ENCODE measurements around the gene RTCA. TPM values are rescaled to one million over a fixed set of nuclear protein-coding genes. Genes with fewer than 3 reads are reported as not detected.
"Not testable (repeated sequence)": the region's sequence is repeated elsewhere in the genome, so short reads cannot be mapped to it uniquely, and the experiment has no call there.

The RTCA gene
- total RNA-seq, 1 experiment from 2014 or later = 26.5 TPM

DNA sequence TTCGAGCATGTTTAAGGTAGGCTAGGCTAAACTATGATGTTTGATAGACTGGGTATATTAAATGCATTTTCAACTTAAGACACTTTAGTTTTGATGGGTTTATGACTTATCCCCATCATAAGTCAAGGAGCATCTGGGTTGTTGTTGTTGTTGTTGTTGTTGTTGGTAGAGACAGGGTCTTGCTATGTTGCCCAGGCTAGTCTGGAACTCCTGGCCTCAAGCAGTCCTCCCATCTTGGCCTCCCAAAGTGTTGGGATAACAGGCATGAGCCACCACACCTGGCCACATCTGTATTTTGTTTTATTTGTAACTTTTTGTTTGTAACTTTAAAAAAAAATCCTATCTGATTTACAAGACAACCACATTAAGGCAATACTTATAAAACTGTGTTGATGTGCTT is 33.9 kb upstream of the RTCA start (continued):
- TF ChIP-seq YY1 (IDR thresholded peaks at IDR 0.05; ENCODE audit: extremely low read depth, insufficient replicate concordance, low read depth, low read length) (no peak), ELF1 (IDR thresholded peaks at IDR 0.05; ENCODE audit: borderline replicate concordance, low read depth) (no peak), POLR2A (IDR thresholded peaks at IDR 0.05; ENCODE audit: borderline replicate concordance, extremely low read depth, insufficient read depth, insufficient read length) (no peak)

DNA sequence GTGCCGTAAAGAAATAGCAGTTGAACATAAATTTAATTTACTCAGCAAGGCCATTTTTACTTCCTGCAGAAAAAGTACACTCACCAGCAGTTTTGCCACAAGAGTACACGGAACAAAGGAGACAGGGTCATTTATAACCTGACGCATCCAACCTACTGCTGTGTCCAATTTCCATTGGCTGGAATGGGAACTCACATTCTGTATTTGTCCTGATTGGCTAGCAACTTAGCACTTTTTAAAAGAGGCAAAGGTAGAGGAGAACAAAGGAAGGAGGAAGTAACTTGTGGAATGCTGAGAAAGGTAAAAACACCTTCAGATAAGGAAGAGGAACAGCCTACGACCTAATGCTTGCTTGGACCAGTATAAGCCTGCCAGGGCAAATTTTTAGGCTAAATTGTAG is 32.5 kb upstream of the RTCA start:
- H3K9me2 ChIP-seq (ENCODE audit: insufficient read depth); BruUV-seq (replicated peaks); H2AFZ ChIP-seq (ENCODE audit: low read depth, low read length, poor library complexity, severe bottlenecking); POLR2A ChIA-PET; DNase-seq (ENCODE audit: low read depth, low spot score); H3K4me3 ChIP-seq (replicated peaks in 1 of 2; ENCODE audit: low read depth in 1 of 2, low read length in 2 of 2); H3K9ac ChIP-seq (ENCODE audit: low read length); ATAC-seq; H3K79me2 ChIP-seq (ENCODE audit: insufficient read depth, low read length); H3K4me2 ChIP-seq (ENCODE audit: low read length); RAD21 ChIA-PET (ENCODE audit: low non-redundant PET in 1 of 2, low total read pairs in 2 of 2, uncharacterized antibody in 2 of 2, unreplicated experiment in 2 of 2); H3K27me3 ChIP-seq (ENCODE audit: insufficient read depth, low read length); H4K20me1 ChIP-seq (ENCODE audit: insufficient read depth); CTCF ChIA-PET; H3K36me3 ChIP-seq (ENCODE audit: control insufficient read depth in 1 of 2, insufficient read depth in 2 of 2, low read length in 2 of 2); H3K4me1 ChIP-seq (ENCODE audit: control insufficient read depth in 1 of 2, insufficient read depth in 2 of 2, low read length in 2 of 2); intact Hi-C loops (cut with micrococcal nuclease); H3K9me3 ChIP-seq (ENCODE audit: control insufficient read depth in 1 of 2, insufficient read depth in 1 of 2, low read depth in 1 of 2, low read length in 2 of 2); H3K27ac ChIP-seq (ENCODE audit: low read depth, low read length): not testable (repeated sequence)

DNA sequence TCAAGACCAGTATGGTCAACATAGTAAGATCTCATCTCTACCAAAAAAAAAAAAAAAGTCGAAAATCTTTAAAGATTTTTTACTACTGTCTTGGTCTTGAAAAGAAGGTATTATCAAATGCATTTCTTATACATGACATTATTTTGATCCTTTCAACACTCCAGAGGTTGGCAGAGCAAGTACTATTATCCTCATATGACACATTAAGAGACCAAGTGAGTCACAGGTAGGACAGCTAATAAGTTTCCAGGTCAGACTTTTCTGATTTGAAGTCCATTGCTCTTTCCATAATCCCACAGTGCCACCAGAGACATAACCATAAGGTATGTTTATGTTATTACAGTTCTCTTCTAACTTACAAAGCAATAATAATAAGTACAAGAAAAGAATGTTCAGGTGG is 31.6 kb upstream of the RTCA start:
- Histone ChIP-seq H3K27ac (ENCODE audit: low read depth, low read length) (no peak overlapping the region), H3K27me3 (ENCODE audit: insufficient read depth, low read length) (no peaks in the 10 kb centered on the region), H3K36me3 (ENCODE audit: control insufficient read depth in 1 of 2, insufficient read depth in 2 of 2, low read length in 2 of 2) (peaks cover 0 to 7% of the 10 kb centered on the region in 2 experiments; a peak in 2 of 4 replicates), H2AFZ (ENCODE audit: low read depth, low read length, poor library complexity, severe bottlenecking) (no peak overlapping the region), H3K4me2 (ENCODE audit: low read length) (no peak overlapping the region), H3K9me3 (ENCODE audit: control insufficient read depth in 1 of 2, insufficient read depth in 1 of 2, low read depth in 1 of 2, low read length in 2 of 2) (no peaks in the 10 kb centered on the region), H3K9ac (ENCODE audit: low read length) (no peak overlapping the region), H3K4me1 (ENCODE audit: control insufficient read depth in 1 of 2, insufficient read depth in 2 of 2, low read length in 2 of 2) (no peaks in the 10 kb centered on the region), H3K9me2 (ENCODE audit: insufficient read depth) (no peaks in the 10 kb centered on the region), H3K79me2 (ENCODE audit: insufficient read depth, low read length) (no peaks in the 10 kb centered on the region), H4K20me1 (ENCODE audit: insufficient read depth) (no peaks in the 10 kb centered on the region), H3K4me3 (replicated peaks in 1 of 2; ENCODE audit: low read depth in 1 of 2, low read length in 2 of 2) (no peak overlapping the region)
- ChIA-PET CTCF (no interaction called here), RAD21 (ENCODE audit: low non-redundant PET in 1 of 2, low total read pairs in 2 of 2, uncharacterized antibody in 2 of 2, unreplicated experiment in 2 of 2) (no interaction called here), POLR2A (interaction anchor here (0.8 kb wide), 1 partner anchor 12 kb away, joined by 3 read pairs; no protein-coding TSS in a partner anchor)
- intact Hi-C loops (cut with micrococcal nuclease) = no loop called here
- BruUV-seq (replicated peaks) = no TSS peak
- DNase-seq (ENCODE audit: low read depth, low spot score) = no peak
- no peak for ATAC-seq
- TF ChIP-seq, protein P1, sequence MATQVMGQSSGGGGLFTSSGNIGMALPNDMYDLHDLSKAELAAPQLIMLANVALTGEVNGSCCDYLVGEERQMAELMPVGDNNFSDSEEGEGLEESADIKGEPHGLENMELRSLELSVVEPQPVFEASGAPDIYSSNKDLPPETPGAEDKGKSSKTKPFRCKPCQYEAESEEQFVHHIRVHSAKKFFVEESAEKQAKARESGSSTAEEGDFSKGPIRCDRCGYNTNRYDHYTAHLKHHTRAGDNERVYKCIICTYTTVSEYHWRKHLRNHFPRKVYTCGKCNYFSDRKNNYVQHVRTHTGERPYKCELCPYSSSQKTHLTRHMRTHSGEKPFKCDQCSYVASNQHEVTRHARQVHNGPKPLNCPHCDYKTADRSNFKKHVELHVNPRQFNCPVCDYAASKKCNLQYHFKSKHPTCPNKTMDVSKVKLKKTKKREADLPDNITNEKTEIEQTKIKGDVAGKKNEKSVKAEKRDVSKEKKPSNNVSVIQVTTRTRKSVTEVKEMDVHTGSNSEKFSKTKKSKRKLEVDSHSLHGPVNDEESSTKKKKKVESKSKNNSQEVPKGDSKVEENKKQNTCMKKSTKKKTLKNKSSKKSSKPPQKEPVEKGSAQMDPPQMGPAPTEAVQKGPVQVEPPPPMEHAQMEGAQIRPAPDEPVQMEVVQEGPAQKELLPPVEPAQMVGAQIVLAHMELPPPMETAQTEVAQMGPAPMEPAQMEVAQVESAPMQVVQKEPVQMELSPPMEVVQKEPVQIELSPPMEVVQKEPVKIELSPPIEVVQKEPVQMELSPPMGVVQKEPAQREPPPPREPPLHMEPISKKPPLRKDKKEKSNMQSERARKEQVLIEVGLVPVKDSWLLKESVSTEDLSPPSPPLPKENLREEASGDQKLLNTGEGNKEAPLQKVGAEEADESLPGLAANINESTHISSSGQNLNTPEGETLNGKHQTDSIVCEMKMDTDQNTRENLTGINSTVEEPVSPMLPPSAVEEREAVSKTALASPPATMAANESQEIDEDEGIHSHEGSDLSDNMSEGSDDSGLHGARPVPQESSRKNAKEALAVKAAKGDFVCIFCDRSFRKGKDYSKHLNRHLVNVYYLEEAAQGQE (IDR thresholded peaks at IDR 0.05; ENCODE audit: low read depth) = no peak
- TF ChIP-seq TCF7L2 (IDR thresholded peaks at IDR 0.05; ENCODE audit: borderline replicate concordance, extremely low read depth, insufficient read depth, insufficient read length) = no peak
- TF ChIP-seq, protein P2, sequence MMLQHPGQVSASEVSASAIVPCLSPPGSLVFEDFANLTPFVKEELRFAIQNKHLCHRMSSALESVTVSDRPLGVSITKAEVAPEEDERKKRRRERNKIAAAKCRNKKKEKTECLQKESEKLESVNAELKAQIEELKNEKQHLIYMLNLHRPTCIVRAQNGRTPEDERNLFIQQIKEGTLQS (IDR thresholded peaks at IDR 0.05) = no peak
- TF ChIP-seq SP1 (IDR thresholded peaks at IDR 0.05; ENCODE audit: low read depth) = no peak
- no peak for TF ChIP-seq FOSL1 (IDR thresholded peaks at IDR 0.05; ENCODE audit: low read depth)
- TF ChIP-seq, protein P3, sequence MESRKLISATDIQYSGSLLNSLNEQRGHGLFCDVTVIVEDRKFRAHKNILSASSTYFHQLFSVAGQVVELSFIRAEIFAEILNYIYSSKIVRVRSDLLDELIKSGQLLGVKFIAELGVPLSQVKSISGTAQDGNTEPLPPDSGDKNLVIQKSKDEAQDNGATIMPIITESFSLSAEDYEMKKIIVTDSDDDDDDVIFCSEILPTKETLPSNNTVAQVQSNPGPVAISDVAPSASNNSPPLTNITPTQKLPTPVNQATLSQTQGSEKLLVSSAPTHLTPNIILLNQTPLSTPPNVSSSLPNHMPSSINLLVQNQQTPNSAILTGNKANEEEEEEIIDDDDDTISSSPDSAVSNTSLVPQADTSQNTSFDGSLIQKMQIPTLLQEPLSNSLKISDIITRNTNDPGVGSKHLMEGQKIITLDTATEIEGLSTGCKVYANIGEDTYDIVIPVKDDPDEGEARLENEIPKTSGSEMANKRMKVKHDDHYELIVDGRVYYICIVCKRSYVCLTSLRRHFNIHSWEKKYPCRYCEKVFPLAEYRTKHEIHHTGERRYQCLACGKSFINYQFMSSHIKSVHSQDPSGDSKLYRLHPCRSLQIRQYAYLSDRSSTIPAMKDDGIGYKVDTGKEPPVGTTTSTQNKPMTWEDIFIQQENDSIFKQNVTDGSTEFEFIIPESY (IDR thresholded peaks at IDR 0.05; ENCODE audit: extremely low read depth, insufficient replicate concordance, low read length) = no peak
- TF ChIP-seq, protein P4, sequence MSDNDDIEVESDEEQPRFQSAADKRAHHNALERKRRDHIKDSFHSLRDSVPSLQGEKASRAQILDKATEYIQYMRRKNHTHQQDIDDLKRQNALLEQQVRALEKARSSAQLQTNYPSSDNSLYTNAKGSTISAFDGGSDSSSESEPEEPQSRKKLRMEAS (IDR thresholded peaks at IDR 0.05) = no peak
- TF ChIP-seq POLR2AphosphoS5 (IDR thresholded peaks at IDR 0.05; ENCODE audit: low read depth, low read length) = no peak
- TF ChIP-seq ZNF274 (IDR thresholded peaks at IDR 0.05; ENCODE audit: low read depth, low read length) = no peak
- TF ChIP-seq JUND (IDR thresholded peaks at IDR 0.05) = no peak
- no peak for TF ChIP-seq CEBPB (IDR thresholded peaks at IDR 0.05; ENCODE audit: low read depth)
